Smooth muscle cell (in vitro differentiated cells): ENCODE results near the gene ATP5F1D. TPM values are rescaled to one million over a fixed set of nuclear protein-coding genes. Genes with fewer than 3 reads are reported as not detected.

Experiments
- DNase-seq: peaks from one replicate; lab custom pipeline; 2025; ENCODE audit not compliant: unreplicated experiment; lab: John Stamatoyannopoulos, UW
- H2AFZ ChIP-seq: fragments of 200-600 bp; sonication (generic); 2 replicates; pipeline ENCODE4 v1.6.0; 2016; ENCODE audit warnings: antibody characterized with exemption, low read depth, mild to moderate bottlenecking
- H3F3A ChIP-seq: fragments of 200-600 bp; sonication (generic); 2 replicates; pipeline ENCODE4 v1.6.0; 2017; ENCODE audit warnings: antibody characterized with exemption, low read depth
- H3K27ac ChIP-seq: fragments of 200-600 bp; sonication (generic); 2 replicates; pipeline ENCODE4 v1.5.1; 2016; ENCODE audit warnings: low read depth, mild to moderate bottlenecking
- H3K27me3 ChIP-seq: fragments of 200-600 bp; sonication (generic); 2 replicates; pipeline ENCODE4 v1.6.1; 2016; ENCODE audit warnings: low read depth, mild to moderate bottlenecking
- H3K36me3 ChIP-seq: fragments of 200-600 bp; sonication (generic); 2 replicates; pipeline ENCODE4 v1.5.1; 2016; ENCODE audit warnings: low read depth
- H3K4me1 ChIP-seq: fragments of 200-600 bp; sonication (generic); 2 replicates; pipeline ENCODE4 v1.5.1; 2016; ENCODE audit warnings: low read depth
- H3K4me2 ChIP-seq: fragments of 200-600 bp; sonication (generic); 2 replicates; pipeline ENCODE4 v1.6.0; 2016; ENCODE audit warnings: mild to moderate bottlenecking
- H3K4me3 ChIP-seq: fragments of 200-600 bp; sonication (generic); 2 replicates; pipeline ENCODE4 v1.5.1; 2016; ENCODE audit warnings: mild to moderate bottlenecking
- H3K79me2 ChIP-seq: fragments of 200-600 bp; sonication (generic); 2 replicates; pipeline ENCODE4 v1.6.0; 2016; ENCODE audit warnings: low read depth, mild to moderate bottlenecking
- H3K9ac ChIP-seq: fragments of 200-600 bp; sonication (generic); 2 replicates; pipeline ENCODE4 v1.6.0; 2016; ENCODE audit warnings: low read depth
- H3K9me3 ChIP-seq: fragments of 200-600 bp; sonication (generic); replicated peaks from 2 replicates; pipeline ENCODE4 v1.5.1; 2016; ENCODE audit warnings: low read depth
- H4K20me1 ChIP-seq: fragments of 200-600 bp; sonication (generic); 2 replicates; pipeline ENCODE4 v1.6.0; 2016; ENCODE audit warnings: low read depth
- WGBS: methylation state at CpG from one replicate; pipeline ENCODE4 v1.1.7; 2016; ENCODE audit warnings: low lambda C conversion rate; 5-methylcytosine and 5-hydroxymethylcytosine counted together
- polyA plus RNA-seq: library from polyadenylated mRNA; unstranded; fragments of >200 nt; fragmentation: Nextera tagmentation; extraction: Ambion mirVana; gene quantifications from 2 replicates; pipeline ENCODE4 v1.2.1, GENCODE V29; 2016
- total RNA-seq: library from RNA; depleted of rRNA; stranded (reverse); fragments of >200 nt; gene quantifications from 2 replicates; pipeline ENCODE4 v1.2.3, GENCODE V29; 2014
- TF ChIP-seq, protein P1 (sequence below): fragments of 200-600 bp; sonication (generic); IDR thresholded peaks from 2 replicates; pipeline ENCODE4 v1.5.1; 2017; ENCODE audit warnings: borderline replicate concordance, mild to moderate bottlenecking, antibody characterized with exemption; ENCODE audit not compliant: insufficient read depth, poor library complexity, severe bottlenecking

Gene ATP5F1D
- total and polyA plus RNA-seq, 2 experiments from 2014 or later = 68.8 to 272 TPM

DNA sequence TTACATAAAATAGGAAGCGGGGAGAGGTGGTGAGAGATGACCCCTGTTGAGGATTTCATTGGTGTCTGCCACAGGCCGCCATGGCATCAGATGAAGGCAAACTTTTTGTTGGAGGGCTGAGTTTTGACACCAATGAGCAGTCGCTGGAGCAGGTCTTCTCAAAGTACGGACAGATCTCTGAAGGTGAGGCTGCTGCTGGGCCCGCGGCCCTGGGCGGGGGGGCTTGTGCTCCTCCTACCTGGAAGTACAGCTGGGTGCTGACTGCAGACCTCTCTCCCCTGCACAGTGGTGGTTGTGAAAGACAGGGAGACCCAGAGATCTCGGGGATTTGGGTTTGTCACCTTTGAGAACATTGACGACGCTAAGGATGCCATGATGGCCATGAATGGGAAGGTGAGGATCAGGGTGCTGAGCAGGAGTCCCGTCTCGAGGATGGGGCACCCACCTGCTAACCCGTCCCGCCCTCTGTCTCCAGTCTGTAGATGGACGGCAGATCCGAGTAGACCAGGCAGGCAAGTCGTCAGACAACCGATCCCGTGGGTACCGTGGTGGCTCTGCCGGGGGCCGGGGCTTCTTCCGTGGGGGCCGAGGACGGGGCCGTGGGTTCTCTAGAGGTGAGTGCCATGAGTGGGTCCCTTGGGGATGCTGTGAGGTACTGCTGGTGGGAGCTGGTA is 29.4 kb downstream of the ATP5F1D start:
- TF ChIP-seq, protein P1, sequence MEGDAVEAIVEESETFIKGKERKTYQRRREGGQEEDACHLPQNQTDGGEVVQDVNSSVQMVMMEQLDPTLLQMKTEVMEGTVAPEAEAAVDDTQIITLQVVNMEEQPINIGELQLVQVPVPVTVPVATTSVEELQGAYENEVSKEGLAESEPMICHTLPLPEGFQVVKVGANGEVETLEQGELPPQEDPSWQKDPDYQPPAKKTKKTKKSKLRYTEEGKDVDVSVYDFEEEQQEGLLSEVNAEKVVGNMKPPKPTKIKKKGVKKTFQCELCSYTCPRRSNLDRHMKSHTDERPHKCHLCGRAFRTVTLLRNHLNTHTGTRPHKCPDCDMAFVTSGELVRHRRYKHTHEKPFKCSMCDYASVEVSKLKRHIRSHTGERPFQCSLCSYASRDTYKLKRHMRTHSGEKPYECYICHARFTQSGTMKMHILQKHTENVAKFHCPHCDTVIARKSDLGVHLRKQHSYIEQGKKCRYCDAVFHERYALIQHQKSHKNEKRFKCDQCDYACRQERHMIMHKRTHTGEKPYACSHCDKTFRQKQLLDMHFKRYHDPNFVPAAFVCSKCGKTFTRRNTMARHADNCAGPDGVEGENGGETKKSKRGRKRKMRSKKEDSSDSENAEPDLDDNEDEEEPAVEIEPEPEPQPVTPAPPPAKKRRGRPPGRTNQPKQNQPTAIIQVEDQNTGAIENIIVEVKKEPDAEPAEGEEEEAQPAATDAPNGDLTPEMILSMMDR = no peak
- Histone ChIP-seq H3K4me2 (peak overlapping the region; percentile 87), H3K9ac (peak overlapping the region; percentile 89), H2AFZ (no peak overlapping the region), H3K4me3 (peak overlapping the region; percentile 67), H3K27me3 (no peaks in the 10 kb centered on the region), H3K4me1 (peaks cover 48% of the 10 kb centered on the region), H3K79me2 (peaks cover 53% of the 10 kb centered on the region), H3F3A (peaks cover 61% of the 10 kb centered on the region), H4K20me1 (peaks cover 53% of the 10 kb centered on the region), H3K36me3 (peaks cover 8% of the 10 kb centered on the region), H3K27ac (peak overlapping the region; percentile 94), H3K9me3 (no peaks in the 10 kb centered on the region)
- no peak for DNase-seq
- WGBS = 90% methylated on average over 18 of the region's 26 CpGs

GRCh38 chr19:1271528-1272422 is 30.2 kb downstream of the ATP5F1D start:
- Histone ChIP-seq H3K9me3 (no peaks in the 10 kb centered on the region), H3F3A (peaks cover 59% of the 10 kb centered on the region), H3K27me3 (no peaks in the 10 kb centered on the region), H2AFZ (no peak overlapping the region), H3K27ac (peak overlapping the region; percentile 94), H3K4me2 (peak overlapping the region; percentile 87), H4K20me1 (peaks cover 53% of the 10 kb centered on the region), H3K4me3 (no peak overlapping the region), H3K79me2 (peaks cover 60% of the 10 kb centered on the region), H3K4me1 (peaks cover 54% of the 10 kb centered on the region), H3K36me3 (peaks cover 8% of the 10 kb centered on the region), H3K9ac (no peak overlapping the region)
- no peak for DNase-seq
- 96% methylated on average over 36 of the region's 37 CpGs for WGBS
- TF ChIP-seq, protein P1 = no peak

DNA sequence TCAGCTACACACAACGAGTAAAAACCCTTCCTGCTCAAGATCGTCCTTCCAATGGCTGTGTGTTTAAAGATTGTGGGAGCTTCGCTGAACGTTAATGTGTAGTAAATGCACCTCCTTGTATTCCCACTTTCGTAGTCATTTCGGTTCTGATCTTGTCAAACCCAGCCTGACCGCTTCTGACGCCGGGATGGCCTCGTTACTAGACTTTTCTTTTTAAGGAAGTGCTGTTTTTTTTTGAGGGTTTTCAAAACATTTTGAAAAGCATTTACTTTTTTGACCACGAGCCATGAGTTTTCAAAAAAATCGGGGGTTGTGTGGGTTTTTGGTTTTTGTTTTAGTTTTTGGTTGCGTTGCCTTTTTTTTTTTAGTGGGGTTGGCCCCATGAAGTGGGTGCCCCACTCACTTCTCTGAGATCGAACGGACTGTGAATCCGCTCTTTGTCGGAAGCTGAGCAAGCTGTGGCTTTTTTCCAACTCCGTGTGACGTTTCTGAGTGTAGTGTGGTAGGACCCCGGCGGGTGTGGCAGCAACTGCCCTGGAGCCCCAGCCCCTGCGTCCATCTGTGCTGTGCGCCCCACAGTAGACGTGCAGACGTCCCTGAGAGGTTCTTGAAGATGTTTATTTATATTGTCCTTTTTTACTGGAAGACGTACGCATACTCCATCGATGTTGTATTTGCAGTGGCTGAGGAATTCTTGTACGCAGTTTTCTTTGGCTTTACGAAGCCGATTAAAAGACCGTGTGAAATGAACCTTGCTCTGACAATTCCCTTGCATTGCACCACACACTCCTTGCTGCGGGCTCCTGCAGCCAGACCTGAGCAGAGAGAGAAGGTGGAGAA is 31.1 kb downstream of the ATP5F1D start:
- Histone ChIP-seq H3K9me3 (no peaks in the 10 kb centered on the region), H3K4me2 (no peak overlapping the region), H2AFZ (no peak overlapping the region), H3K9ac (no peak overlapping the region), H3K27ac (peak overlapping the region; percentile 94), H3K36me3 (peaks cover 8% of the 10 kb centered on the region), H3K27me3 (no peaks in the 10 kb centered on the region), H3K4me1 (peaks cover 49% of the 10 kb centered on the region), H3K79me2 (peaks cover 66% of the 10 kb centered on the region), H4K20me1 (peaks cover 48% of the 10 kb centered on the region), H3F3A (peaks cover 59% of the 10 kb centered on the region), H3K4me3 (no peak overlapping the region)
- TF ChIP-seq, protein P1 = no peak
- WGBS = 94% methylated on average over 33 of the region's 33 CpGs
- no peak for DNase-seq
